ENCODE measurements around the gene CA5B.
"Not testable (repeated sequence)": the region's sequence is repeated elsewhere in the genome, so short reads cannot be mapped to it uniquely, and the experiment has no call there.

The CA5B gene

GRCh38 chrX:15815779-15816437 is 77.8 kb downstream of the CA5B start:
- no peak for DNase-seq

GRCh38 chrX:15816438-15816809 is 78.4 kb downstream of the CA5B start:
- no peak for DNase-seq

GRCh38 chrX:15816886-15817285 is 78.8 kb downstream of the CA5B start:
- no peak for DNase-seq

GRCh38 chrX:15820106-15821073 is 82.3 kb downstream of the CA5B start:
- no peak for DNase-seq

- DNase-seq, result no peak
Observed at GRCh38 chrX:15822922-15823321, 84.9 kb downstream of the CA5B start.

DNA sequence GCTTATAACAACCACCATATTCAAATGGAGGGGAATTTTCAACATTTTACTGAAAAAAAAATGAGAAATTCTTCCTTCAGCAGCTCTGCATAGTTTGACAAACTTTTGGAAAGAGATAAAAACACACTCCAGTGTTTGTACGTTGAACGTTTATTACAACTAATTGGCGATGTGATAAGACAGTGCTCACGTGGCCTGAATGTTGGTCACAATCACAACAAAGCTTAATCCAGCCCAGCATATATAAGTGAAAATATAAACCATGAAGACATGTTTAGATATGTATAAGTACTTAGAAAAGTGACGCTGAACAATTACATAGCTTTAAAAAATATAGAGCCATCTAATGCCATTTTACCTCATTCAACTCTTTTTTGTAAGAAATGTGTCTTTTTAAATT is 87.9 kb downstream of the CA5B start:
- no peak for DNase-seq

GRCh38 chrX:15829217-15829616 is 91.1 kb downstream of the CA5B start:
- DNase-seq, result no peak

DNA sequence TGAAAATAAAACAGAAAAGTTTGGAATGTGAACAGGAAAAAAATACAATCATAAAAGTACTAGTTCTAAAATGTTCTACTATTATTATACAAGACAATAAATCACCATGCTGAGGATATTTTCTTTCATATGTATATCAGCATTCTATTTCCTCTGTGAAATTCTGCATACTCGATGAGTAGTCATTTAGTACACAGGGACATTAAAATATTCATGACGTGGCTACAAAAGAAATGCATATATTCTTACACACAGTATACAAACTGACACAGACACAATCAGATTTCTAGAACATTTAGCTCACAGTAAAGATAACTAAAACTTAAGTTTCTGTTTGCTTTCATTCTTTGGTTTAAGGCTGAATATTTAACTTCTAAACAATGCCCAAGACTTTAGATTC is 93.3 kb downstream of the CA5B start:
- DNase-seq, result not testable (repeated sequence)

DNA sequence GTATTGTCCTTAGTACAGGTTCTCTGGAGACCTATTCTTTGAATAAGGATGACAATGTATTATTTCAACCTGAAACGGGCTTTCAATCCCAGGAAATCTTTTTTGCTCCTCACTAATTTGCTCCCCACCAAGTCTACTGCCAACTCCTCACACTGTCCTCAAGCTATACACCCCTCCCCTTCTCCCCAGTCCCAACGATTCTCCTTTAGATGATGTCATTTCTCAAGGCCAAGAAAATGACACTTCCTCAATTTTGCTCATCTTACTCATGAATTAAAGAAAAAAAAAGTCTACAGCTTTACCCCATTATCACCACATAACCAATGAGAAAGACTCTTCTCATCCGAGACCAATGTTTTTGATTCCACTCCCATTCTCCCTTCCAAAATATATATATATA is 96.0 kb downstream of the CA5B start:
- no peak for DNase-seq

GRCh38 chrX:15834827-15835595 is 96.9 kb downstream of the CA5B start:
- no peak for DNase-seq

Measured in NCI-H774 (cell line).